SU-DHL-6 (cell line): Measurements from ENCODE around the gene BMP2K.
A peak's percentile ranks its signal among the peaks of the same experiment; 100 is the strongest.

Experiments
- H2AFZ ChIP-seq: fragments of 200-600 bp; sonication (generic); 2 replicates; pipeline ENCODE4 v1.6.1; 2014; ENCODE audit warnings: low read depth, mild to moderate bottlenecking, moderate library complexity, mixed read lengths, antibody characterized with exemption, low read length; ENCODE audit not compliant: severe bottlenecking
- H3F3A ChIP-seq: fragments of 200-600 bp; shearing (Covaris generic); 2 replicates; pipeline ENCODE4 v1.6.0; 2016; ENCODE audit warnings: antibody characterized with exemption, mild to moderate bottlenecking; ENCODE audit not compliant: insufficient read depth
- H3K27ac ChIP-seq: fragments of 200-600 bp; sonication (generic); 2 replicates; pipeline ENCODE4 v1.5.1; 2016; ENCODE audit warnings: low read depth, mild to moderate bottlenecking, low read length, moderate library complexity, mixed read lengths
- H3K27me3 ChIP-seq: fragments of 200-600 bp; sonication (generic), shearing (Covaris generic); 2 replicates; pipeline ENCODE4 v1.6.0; 2014; ENCODE audit warnings: mild to moderate bottlenecking, low read length
- H3K36me3 ChIP-seq: fragments of 200-600 bp; sonication (generic); 2 replicates; pipeline ENCODE4 v1.6.1; 2014; ENCODE audit warnings: mild to moderate bottlenecking, low read length, mixed read lengths
- H3K4me2 ChIP-seq: fragments of 300-600, 200-600 bp; shearing (Covaris generic), sonication (generic); 2 replicates; pipeline ENCODE4 v1.6.0; 2014; ENCODE audit warnings: low read length, low read depth, mild to moderate bottlenecking; ENCODE audit not compliant: poor library complexity, severe bottlenecking
- H3K4me3 ChIP-seq: fragments of 200-600 bp; sonication (generic); 2 replicates; pipeline ENCODE4 v1.5.1; 2014; ENCODE audit warnings: antibody characterized with exemption, low read length, mild to moderate bottlenecking, mixed read lengths; ENCODE audit not compliant: insufficient read depth, poor library complexity, severe bottlenecking
- H3K79me2 ChIP-seq: fragments of 200-600 bp; sonication (generic); 2 replicates; pipeline ENCODE4 v1.6.1; 2014; ENCODE audit warnings: mild to moderate bottlenecking, low read length, moderate library complexity; ENCODE audit not compliant: insufficient read depth
- H3K9ac ChIP-seq: fragments of 200-600 bp; sonication (generic); 2 replicates; pipeline ENCODE4 v1.7.0; 2014; ENCODE audit warnings: mild to moderate bottlenecking, low read length
- H3K9me2 ChIP-seq: fragments of 200-600 bp; sonication (generic); replicated peaks from 2 replicates; pipeline ENCODE4 v1.6.1; 2014; ENCODE audit warnings: low read length; ENCODE audit not compliant: insufficient read depth
- H3K9me3 ChIP-seq: fragments of 200-600 bp; sonication (generic); 2 replicates; pipeline ENCODE4 v1.6.1; 2014; ENCODE audit warnings: low read length, mixed read lengths; ENCODE audit not compliant: insufficient read depth
- H4K20me1 ChIP-seq: fragments of 200-600 bp; sonication (generic); 2 replicates; pipeline ENCODE4 v1.6.1; 2014; ENCODE audit warnings: low read depth, mild to moderate bottlenecking, antibody characterized with exemption, low read length, moderate library complexity, mixed read lengths
- EZH2phosphoT487 ChIP-seq: fragments of 200-600 bp; sonication (generic), shearing (Covaris generic); conservative IDR thresholded peaks from 2 replicates; pipeline ENCODE4 v1.6.1; 2018; ENCODE audit warnings: mild to moderate bottlenecking, antibody characterized with exemption, low read length, moderate library complexity, mixed read lengths
- TF ChIP-seq, protein P1 (sequence below): fragments of 200-600 bp; sonication (generic); IDR thresholded peaks from one replicate; pipeline ENCODE4 v1.5.1; 2017; ENCODE audit warnings: antibody characterized with exemption, mild to moderate bottlenecking, low read length, moderate library complexity; ENCODE audit not compliant: insufficient read depth, poor library complexity, severe bottlenecking

Gene BMP2K

DNA sequence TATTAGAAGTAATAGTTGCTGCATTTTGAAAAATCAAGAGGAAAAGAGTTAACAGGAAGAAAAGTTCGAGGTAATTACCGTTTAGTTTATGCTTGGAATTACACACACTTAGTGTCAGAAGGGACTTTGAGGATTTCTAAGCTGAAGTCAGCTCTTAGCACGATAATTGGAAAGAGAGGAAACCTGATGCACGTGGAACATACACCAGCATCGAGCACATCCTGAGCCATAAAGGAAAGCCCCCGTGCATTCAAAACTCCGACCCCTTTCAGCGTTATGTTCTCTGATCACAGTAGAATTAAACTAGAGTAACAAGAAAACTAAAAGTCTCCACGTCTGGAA, 163.5 kb downstream of the BMP2K start:
- no peaks in the 10 kb centered on the region for H3K9me3 ChIP-seq
- TF ChIP-seq, protein P1, sequence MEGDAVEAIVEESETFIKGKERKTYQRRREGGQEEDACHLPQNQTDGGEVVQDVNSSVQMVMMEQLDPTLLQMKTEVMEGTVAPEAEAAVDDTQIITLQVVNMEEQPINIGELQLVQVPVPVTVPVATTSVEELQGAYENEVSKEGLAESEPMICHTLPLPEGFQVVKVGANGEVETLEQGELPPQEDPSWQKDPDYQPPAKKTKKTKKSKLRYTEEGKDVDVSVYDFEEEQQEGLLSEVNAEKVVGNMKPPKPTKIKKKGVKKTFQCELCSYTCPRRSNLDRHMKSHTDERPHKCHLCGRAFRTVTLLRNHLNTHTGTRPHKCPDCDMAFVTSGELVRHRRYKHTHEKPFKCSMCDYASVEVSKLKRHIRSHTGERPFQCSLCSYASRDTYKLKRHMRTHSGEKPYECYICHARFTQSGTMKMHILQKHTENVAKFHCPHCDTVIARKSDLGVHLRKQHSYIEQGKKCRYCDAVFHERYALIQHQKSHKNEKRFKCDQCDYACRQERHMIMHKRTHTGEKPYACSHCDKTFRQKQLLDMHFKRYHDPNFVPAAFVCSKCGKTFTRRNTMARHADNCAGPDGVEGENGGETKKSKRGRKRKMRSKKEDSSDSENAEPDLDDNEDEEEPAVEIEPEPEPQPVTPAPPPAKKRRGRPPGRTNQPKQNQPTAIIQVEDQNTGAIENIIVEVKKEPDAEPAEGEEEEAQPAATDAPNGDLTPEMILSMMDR, result no peak
- TF ChIP-seq EZH2phosphoT487, result no peak
- H3F3A ChIP-seq, result no peaks in the 10 kb centered on the region
- H4K20me1 ChIP-seq, result no peaks in the 10 kb centered on the region
- peak overlapping the region; percentile 94 for H3K4me2 ChIP-seq
- no peaks in the 10 kb centered on the region for H3K79me2 ChIP-seq
- peak overlapping the region; percentile 67 for H3K9ac ChIP-seq
- peak overlapping the region; percentile 59 for H3K4me3 ChIP-seq
- H3K9me2 ChIP-seq, result no peaks in the 10 kb centered on the region
- peak overlapping the region; percentile 97 for H2AFZ ChIP-seq
- H3K27me3 ChIP-seq, result no peaks in the 10 kb centered on the region
- H3K27ac ChIP-seq, result no peak overlapping the region
- H3K36me3 ChIP-seq, result no peaks in the 10 kb centered on the region

- no peak overlapping the region for H3K4me3 ChIP-seq
- H3K9me2 ChIP-seq, result no peaks in the 10 kb centered on the region
- no peaks in the 10 kb centered on the region for H3K27me3 ChIP-seq
- H3K27ac ChIP-seq, result no peak overlapping the region
- H4K20me1 ChIP-seq, result no peaks in the 10 kb centered on the region
- H3K4me2 ChIP-seq, result no peak overlapping the region
- no peak overlapping the region for H3K9ac ChIP-seq
- TF ChIP-seq, protein P1, result no peak
- TF ChIP-seq EZH2phosphoT487, result no peak
- H3K36me3 ChIP-seq, result no peaks in the 10 kb centered on the region
- no peaks in the 10 kb centered on the region for H3K79me2 ChIP-seq
- H3K9me3 ChIP-seq, result no peaks in the 10 kb centered on the region
- no peak overlapping the region for H2AFZ ChIP-seq
- H3F3A ChIP-seq, result no peaks in the 10 kb centered on the region
Measured at GRCh38 chr4:78940752-78941151, 164.6 kb downstream of the BMP2K start.

DNA sequence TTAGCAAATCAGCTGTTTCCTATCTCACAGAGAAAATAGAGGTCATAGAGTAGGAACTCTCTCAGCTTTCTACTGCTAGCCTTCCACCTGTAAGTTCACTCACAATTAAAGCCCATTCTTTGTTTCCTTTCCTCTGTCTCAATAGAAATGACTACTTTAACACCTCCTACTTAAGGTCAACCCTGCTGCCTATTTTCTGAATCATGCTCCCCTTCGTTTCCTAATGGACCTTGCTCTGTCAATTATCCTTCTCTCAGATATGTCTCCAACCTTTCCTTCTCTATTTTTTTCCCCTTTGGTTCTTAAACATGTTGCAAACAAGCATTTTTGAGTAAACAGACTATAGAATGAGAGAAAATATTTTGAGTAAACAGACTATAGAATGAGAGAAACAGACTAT, 168.2 kb downstream of the BMP2K start:
- H3K36me3 ChIP-seq, result no peaks in the 10 kb centered on the region
- H3F3A ChIP-seq, result no peaks in the 10 kb centered on the region
- no peak overlapping the region for H3K27ac ChIP-seq
- no peaks in the 10 kb centered on the region for H3K79me2 ChIP-seq
- no peaks in the 10 kb centered on the region for H3K9me3 ChIP-seq
- H2AFZ ChIP-seq, result no peak overlapping the region
- no peak for TF ChIP-seq EZH2phosphoT487
- TF ChIP-seq, protein P1, result no peak
- H3K27me3 ChIP-seq, result no peaks in the 10 kb centered on the region
- H4K20me1 ChIP-seq, result no peaks in the 10 kb centered on the region
- no peak overlapping the region for H3K4me3 ChIP-seq
- no peak overlapping the region for H3K4me2 ChIP-seq
- H3K9me2 ChIP-seq, result no peaks in the 10 kb centered on the region
- H3K9ac ChIP-seq, result no peak overlapping the region

GRCh38 chr4:78945651-78946179, 169.6 kb downstream of the BMP2K start:
- Histone ChIP-seq H3K9me2 (no peaks in the 10 kb centered on the region), H4K20me1 (no peaks in the 10 kb centered on the region), H3K36me3 (no peaks in the 10 kb centered on the region), H3K9ac (no peak overlapping the region), H3F3A (no peaks in the 10 kb centered on the region), H3K4me2 (no peak overlapping the region), H3K4me3 (no peak overlapping the region), H2AFZ (no peak overlapping the region), H3K27me3 (no peaks in the 10 kb centered on the region), H3K9me3 (no peaks in the 10 kb centered on the region), H3K79me2 (no peaks in the 10 kb centered on the region), H3K27ac (no peak overlapping the region)
- TF ChIP-seq, protein P1, result no peak
- TF ChIP-seq EZH2phosphoT487, result no peak
